ENCODE data around the gene ASIC5. TPM values are rescaled to one million over a fixed set of nuclear protein-coding genes. Genes with fewer than 3 reads are reported as not detected.

The ASIC5 gene
- polyA plus RNA-seq, 1 of the 3 experiments (the other 2 are of a cell fraction): not detected

GRCh38 chr4:155781249-155781831 lies 84.7 kb downstream of the ASIC5 start:
- CTCF ChIA-PET: interaction anchor here (1.2 kb wide), 2 partner anchors 339 to 974 kb away, joined by 3 read pairs; no protein-coding TSS in a partner anchor
- no peak overlapping the region for H3K27ac ChIP-seq (ENCODE audit: low read depth in 2 of 2, low read length in 1 of 2)
- no peaks in the 10 kb centered on the region for H3K9me3 ChIP-seq
- no peaks in the 10 kb centered on the region for H4K20me1 ChIP-seq (ENCODE audit: insufficient read depth)
- TF ChIP-seq, protein P1, sequence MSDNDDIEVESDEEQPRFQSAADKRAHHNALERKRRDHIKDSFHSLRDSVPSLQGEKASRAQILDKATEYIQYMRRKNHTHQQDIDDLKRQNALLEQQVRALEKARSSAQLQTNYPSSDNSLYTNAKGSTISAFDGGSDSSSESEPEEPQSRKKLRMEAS (IDR thresholded peaks at IDR 0.05; ENCODE audit: low read depth): no peak
- TF ChIP-seq FOSL2 (IDR thresholded peaks at IDR 0.05; ENCODE audit: borderline replicate concordance, low read depth) (no peak), FOXJ3 (CRISPR knock-in tag; IDR thresholded peaks at IDR 0.05) (no peak), TEAD4 (IDR thresholded peaks at IDR 0.05; ENCODE audit: borderline replicate concordance, insufficient read depth) (no peak), POLR2AphosphoS5 (IDR thresholded peaks at IDR 0.05; ENCODE audit: low read depth, low read length) (no peak), PBX3 (IDR thresholded peaks at IDR 0.05) (no peak), YY1 (IDR thresholded peaks at IDR 0.05; ENCODE audit: low read depth) (no peak), TAF1 (IDR thresholded peaks at IDR 0.05; ENCODE audit: borderline replicate concordance, low read depth, low read length) (no peak)
- H3F3A ChIP-seq (replicated peaks; ENCODE audit: insufficient read depth): no peaks in the 10 kb centered on the region
- H2AFZ ChIP-seq (ENCODE audit: low read depth): no peak overlapping the region
- WGBS (ENCODE audit: low lambda C conversion rate): 69% methylated on average over 4 of the region's 4 CpGs
- H3K9me2 ChIP-seq: no peaks in the 10 kb centered on the region
- no peaks in the 10 kb centered on the region for H3K36me3 ChIP-seq (replicated peaks in 1 of 2; ENCODE audit: control insufficient read depth in 1 of 2, insufficient read depth in 2 of 2, low read length in 1 of 2)
- no peaks in the 10 kb centered on the region for H3K4me1 ChIP-seq (ENCODE audit: control insufficient read depth in 1 of 2, insufficient read depth in 2 of 2, low read depth in 1 of 2, low read length in 1 of 2)
- no peaks in the 10 kb centered on the region for H3K79me2 ChIP-seq (ENCODE audit: insufficient read depth)
- no peak overlapping the region for H3K4me3 ChIP-seq (ENCODE audit: low read depth in 2 of 2, low read length in 1 of 2)
- POLR2A ChIA-PET: no interaction called here
- no peak for DNase-seq
- H3K4me2 ChIP-seq: no peak overlapping the region
- H3K27me3 ChIP-seq (ENCODE audit: insufficient read depth): no peaks in the 10 kb centered on the region
- H3K9ac ChIP-seq: no peak overlapping the region

GRCh38 chr4:155780775-155781174 lies 85.3 kb downstream of the ASIC5 start:
- H3K27ac ChIP-seq (ENCODE audit: low read depth in 2 of 2, low read length in 1 of 2): no peak overlapping the region
- H3K9ac ChIP-seq: no peak overlapping the region
- H3K79me2 ChIP-seq (ENCODE audit: insufficient read depth): no peaks in the 10 kb centered on the region
- H3K36me3 ChIP-seq (replicated peaks in 1 of 2; ENCODE audit: control insufficient read depth in 1 of 2, insufficient read depth in 2 of 2, low read length in 1 of 2): no peaks in the 10 kb centered on the region
- H3K4me3 ChIP-seq (ENCODE audit: low read depth in 2 of 2, low read length in 1 of 2): no peak overlapping the region
- H2AFZ ChIP-seq (ENCODE audit: low read depth): no peak overlapping the region
- H3K9me2 ChIP-seq: no peaks in the 10 kb centered on the region
- DNase-seq: no peak
- H3K9me3 ChIP-seq: no peaks in the 10 kb centered on the region
- H4K20me1 ChIP-seq (ENCODE audit: insufficient read depth): no peaks in the 10 kb centered on the region
- H3K27me3 ChIP-seq (ENCODE audit: insufficient read depth): no peaks in the 10 kb centered on the region
- no peaks in the 10 kb centered on the region for H3K4me1 ChIP-seq (ENCODE audit: control insufficient read depth in 1 of 2, insufficient read depth in 2 of 2, low read depth in 1 of 2, low read length in 1 of 2)
- 12% methylated on average over 1 of the region's 1 CpG for WGBS (ENCODE audit: low lambda C conversion rate)
- ChIA-PET POLR2A (no interaction called here), CTCF (interaction anchor here (1.2 kb wide), 1 partner anchor 338 kb away, joined by 3 read pairs; no protein-coding TSS in a partner anchor)
- no peaks in the 10 kb centered on the region for H3F3A ChIP-seq (replicated peaks; ENCODE audit: insufficient read depth)
- no peak overlapping the region for H3K4me2 ChIP-seq
- TF ChIP-seq FOXM1 (IDR thresholded peaks at IDR 0.05; ENCODE audit: low read depth): no peak
- no peak for TF ChIP-seq CHD2 (IDR thresholded peaks at IDR 0.05; ENCODE audit: low read length, partially characterized antibody)
- no peak for TF ChIP-seq RCOR1 (IDR thresholded peaks at IDR 0.05; ENCODE audit: low read length)
- TF ChIP-seq MEF2A (IDR thresholded peaks at IDR 0.05; ENCODE audit: borderline replicate concordance, low read depth): no peak
- no peak for TF ChIP-seq RXRA (IDR thresholded peaks at IDR 0.05; ENCODE audit: borderline replicate concordance, low read depth)
- no peak for TF ChIP-seq GABPA (IDR thresholded peaks at IDR 0.05; ENCODE audit: low read depth)
- TF ChIP-seq, protein P2, sequence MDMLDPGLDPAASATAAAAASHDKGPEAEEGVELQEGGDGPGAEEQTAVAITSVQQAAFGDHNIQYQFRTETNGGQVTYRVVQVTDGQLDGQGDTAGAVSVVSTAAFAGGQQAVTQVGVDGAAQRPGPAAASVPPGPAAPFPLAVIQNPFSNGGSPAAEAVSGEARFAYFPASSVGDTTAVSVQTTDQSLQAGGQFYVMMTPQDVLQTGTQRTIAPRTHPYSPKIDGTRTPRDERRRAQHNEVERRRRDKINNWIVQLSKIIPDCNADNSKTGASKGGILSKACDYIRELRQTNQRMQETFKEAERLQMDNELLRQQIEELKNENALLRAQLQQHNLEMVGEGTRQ (IDR thresholded peaks at IDR 0.05; ENCODE audit: borderline replicate concordance, low read depth, low read length): no peak
- no peak for TF ChIP-seq EZH2phosphoT487 (IDR thresholded peaks at IDR 0.05; ENCODE audit: borderline replicate concordance, low read depth)
- no peak for TF ChIP-seq PBX3 (IDR thresholded peaks at IDR 0.05)
- no peak for TF ChIP-seq SIN3A (IDR thresholded peaks at IDR 0.05; ENCODE audit: borderline replicate concordance, low read depth, low read length)
- TF ChIP-seq, protein P3, sequence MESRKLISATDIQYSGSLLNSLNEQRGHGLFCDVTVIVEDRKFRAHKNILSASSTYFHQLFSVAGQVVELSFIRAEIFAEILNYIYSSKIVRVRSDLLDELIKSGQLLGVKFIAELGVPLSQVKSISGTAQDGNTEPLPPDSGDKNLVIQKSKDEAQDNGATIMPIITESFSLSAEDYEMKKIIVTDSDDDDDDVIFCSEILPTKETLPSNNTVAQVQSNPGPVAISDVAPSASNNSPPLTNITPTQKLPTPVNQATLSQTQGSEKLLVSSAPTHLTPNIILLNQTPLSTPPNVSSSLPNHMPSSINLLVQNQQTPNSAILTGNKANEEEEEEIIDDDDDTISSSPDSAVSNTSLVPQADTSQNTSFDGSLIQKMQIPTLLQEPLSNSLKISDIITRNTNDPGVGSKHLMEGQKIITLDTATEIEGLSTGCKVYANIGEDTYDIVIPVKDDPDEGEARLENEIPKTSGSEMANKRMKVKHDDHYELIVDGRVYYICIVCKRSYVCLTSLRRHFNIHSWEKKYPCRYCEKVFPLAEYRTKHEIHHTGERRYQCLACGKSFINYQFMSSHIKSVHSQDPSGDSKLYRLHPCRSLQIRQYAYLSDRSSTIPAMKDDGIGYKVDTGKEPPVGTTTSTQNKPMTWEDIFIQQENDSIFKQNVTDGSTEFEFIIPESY (IDR thresholded peaks at IDR 0.05; ENCODE audit: borderline replicate concordance, low read depth): no peak
- no peak for TF ChIP-seq GATA2 (CRISPR knock-in tag; IDR thresholded peaks at IDR 0.05)
- TF ChIP-seq TAF1 (IDR thresholded peaks at IDR 0.05; ENCODE audit: borderline replicate concordance, low read depth, low read length): no peak
- no peak for TF ChIP-seq CTCF (IDR thresholded peaks at IDR 0.05)
